Measurements from ENCODE around the gene SYNDIG1.

- TF ChIP-seq POLR2AphosphoS5 (IDR thresholded peaks at IDR 0.05; ENCODE audit: low read depth, low read length), result no peak
- TF ChIP-seq CTCF (IDR thresholded peaks at IDR 0.05), result no peak
- TF ChIP-seq REST (IDR thresholded peaks at IDR 0.05; ENCODE audit: insufficient read depth in 1 of 2, low read depth in 2 of 2, low read length in 1 of 2), result no peak
- no peak for TF ChIP-seq TCF7L2 (IDR thresholded peaks at IDR 0.05; ENCODE audit: low read depth, low read length)
Observed at GRCh38 chr20:24495266-24495665, 25.8 kb downstream of the SYNDIG1 start.

All from Panc1 (cell line).